Bronchial epithelial cell (primary cell): ENCODE measurements around the gene SMYD2. TPM values are rescaled to one million over a fixed set of nuclear protein-coding genes. Genes with fewer than 3 reads are reported as not detected.

ENCODE experiments used
- DNase-seq: peaks from one replicate; pipeline ENCODE4 v3.0.0-alpha.2; 2010; ENCODE audit warnings: low read depth
- FAIRE-seq: peaks from 2 replicates; lab custom pipeline; 2011; peaks lifted over from hg19 to GRCh38; lab: Jason Lieb, UNC
- H3K27me3 ChIP-seq: 2 replicates; pipeline ENCODE4 v1.5.1; 2011; ENCODE audit warnings: low read length; ENCODE audit not compliant: control insufficient read depth, insufficient read depth
- H3K36me3 ChIP-seq: 2 replicates; pipeline ENCODE4 v1.5.1; 2011; ENCODE audit warnings: low read length; ENCODE audit not compliant: control insufficient read depth, insufficient read depth
- H3K4me3 ChIP-seq: 2 replicates; pipeline ENCODE4 v1.5.1; 2011; ENCODE audit warnings: mild to moderate bottlenecking, low read depth, low read length, control low read depth
- total RNA-seq: library from RNA; depleted of rRNA; stranded (reverse); fragments of >200 nt; gene quantifications from 2 replicates; pipeline ENCODE4 v1.2.1, GENCODE V29; 2014
- TF ChIP-seq, protein P1 (sequence below): IDR thresholded peaks from 2 replicates; pipeline ENCODE4 v1.5.1; 2011; ENCODE audit warnings: mild to moderate bottlenecking, moderate library complexity, low read length, control low read depth, inconsistent platforms; ENCODE audit not compliant: insufficient read depth, severe bottlenecking

SMYD2 gene
- total RNA-seq, 1 donor from 2014 or later: 58.4 TPM

DNA sequence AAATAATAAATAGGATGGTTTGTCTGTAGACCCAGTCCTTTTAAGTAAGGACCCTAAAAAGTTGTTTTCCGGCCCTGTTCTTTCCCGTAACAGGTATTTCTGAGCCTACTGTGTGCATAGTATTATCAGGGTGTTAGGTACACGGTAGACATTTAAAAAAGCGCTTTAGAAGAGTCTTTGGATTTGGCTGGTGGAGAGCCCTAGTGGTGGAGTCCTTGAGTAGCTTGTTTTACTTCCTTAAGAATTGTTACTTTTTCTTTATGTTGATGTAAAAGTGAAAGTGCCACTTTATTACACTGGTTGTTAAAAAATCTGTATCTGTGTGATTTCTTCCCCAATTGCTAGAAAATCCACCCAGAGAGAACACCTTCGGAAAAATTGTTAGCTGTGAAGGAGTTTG is 36.8 kb downstream of the SMYD2 start:
- TF ChIP-seq, protein P1, sequence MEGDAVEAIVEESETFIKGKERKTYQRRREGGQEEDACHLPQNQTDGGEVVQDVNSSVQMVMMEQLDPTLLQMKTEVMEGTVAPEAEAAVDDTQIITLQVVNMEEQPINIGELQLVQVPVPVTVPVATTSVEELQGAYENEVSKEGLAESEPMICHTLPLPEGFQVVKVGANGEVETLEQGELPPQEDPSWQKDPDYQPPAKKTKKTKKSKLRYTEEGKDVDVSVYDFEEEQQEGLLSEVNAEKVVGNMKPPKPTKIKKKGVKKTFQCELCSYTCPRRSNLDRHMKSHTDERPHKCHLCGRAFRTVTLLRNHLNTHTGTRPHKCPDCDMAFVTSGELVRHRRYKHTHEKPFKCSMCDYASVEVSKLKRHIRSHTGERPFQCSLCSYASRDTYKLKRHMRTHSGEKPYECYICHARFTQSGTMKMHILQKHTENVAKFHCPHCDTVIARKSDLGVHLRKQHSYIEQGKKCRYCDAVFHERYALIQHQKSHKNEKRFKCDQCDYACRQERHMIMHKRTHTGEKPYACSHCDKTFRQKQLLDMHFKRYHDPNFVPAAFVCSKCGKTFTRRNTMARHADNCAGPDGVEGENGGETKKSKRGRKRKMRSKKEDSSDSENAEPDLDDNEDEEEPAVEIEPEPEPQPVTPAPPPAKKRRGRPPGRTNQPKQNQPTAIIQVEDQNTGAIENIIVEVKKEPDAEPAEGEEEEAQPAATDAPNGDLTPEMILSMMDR: no peak
- DNase-seq (no peak), FAIRE-seq (no peak)
- Histone ChIP-seq H3K4me3 (no peak overlapping the region), H3K36me3 (peaks cover 7% of the 10 kb centered on the region), H3K27me3 (no peaks in the 10 kb centered on the region)

DNA sequence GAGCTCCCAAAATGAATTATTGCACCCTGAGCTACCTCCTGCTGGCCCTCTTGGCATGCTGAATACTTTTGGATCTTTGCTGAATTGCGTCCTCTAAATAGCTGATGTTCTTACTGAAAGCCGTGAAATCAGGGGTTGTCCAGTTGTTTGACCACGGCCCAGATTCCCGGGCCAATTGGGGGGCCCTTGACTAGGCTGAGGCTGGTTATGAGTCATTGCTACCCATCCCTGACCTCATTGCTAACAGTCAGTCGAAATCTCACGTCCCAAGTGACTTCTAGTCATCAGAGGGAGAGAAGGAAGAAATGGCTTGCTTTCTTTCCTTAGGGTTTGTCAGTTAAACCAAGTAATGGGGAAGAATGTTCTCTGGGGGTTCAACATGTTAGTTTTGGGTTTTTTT is 37.4 kb downstream of the SMYD2 start:
- TF ChIP-seq, protein P1: no peak
- Histone ChIP-seq H3K4me3 (no peak overlapping the region), H3K36me3 (peaks cover 8% of the 10 kb centered on the region), H3K27me3 (no peaks in the 10 kb centered on the region)
- DNase-seq (no peak), FAIRE-seq (no peak)

DNA sequence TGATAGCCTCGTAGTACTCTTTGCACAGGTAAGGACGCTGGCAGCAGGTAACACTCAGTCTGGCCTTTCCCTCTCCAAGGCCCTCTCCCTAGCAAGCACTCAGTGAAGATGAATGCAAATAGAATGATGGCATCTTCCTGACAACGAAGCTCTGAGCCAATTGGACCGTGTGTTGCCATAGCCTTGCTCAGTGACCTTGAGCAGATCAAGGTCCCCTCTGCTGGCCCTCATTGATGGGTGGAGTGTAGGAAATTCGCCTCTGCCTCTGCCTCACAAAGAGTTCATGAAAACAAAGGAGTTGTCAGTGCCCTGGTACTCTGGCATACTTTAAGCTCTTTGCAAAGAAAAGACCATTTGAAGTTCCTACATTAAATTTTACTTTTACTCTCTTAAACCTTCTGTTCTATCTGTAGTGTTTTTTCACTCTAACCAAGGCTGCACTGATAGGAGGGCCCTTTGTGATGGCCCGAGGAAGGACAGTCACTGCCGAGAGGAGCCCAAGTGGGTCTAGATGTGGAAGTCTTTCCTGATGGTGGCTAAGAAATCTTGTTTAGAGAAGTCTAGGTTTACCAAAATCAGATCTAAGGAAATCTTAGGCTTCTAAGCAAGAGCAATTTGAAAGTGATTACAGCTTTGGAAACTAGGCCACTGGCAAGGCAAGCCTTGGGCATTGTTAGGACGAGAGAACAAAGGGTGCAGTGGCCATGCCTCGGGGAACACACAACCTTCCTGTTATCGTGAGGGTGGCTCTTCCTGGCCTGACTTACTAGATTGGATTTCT is 38.2 kb downstream of the SMYD2 start:
- TF ChIP-seq, protein P1: no peak

DNA sequence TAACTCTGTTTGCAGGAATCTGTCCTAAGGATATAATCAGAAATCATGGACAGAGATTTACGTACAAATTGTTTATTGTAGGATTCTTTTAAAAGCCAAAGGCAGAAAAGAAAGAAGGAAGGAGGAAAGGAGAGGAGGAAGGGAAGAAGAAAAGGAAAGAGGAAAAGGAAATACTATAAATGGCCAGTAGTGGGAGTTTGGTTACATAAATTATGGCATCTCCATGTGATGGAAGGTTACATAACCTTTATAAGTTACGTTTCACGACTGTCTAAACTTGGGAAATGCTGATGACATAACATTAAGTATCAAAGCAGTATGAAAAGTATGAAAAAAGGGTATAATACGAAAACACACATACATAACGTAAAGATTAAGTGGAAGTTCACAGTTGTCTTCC is 39.0 kb downstream of the SMYD2 start:
- TF ChIP-seq, protein P1: no peak
- H3K36me3 ChIP-seq: peaks cover 8% of the 10 kb centered on the region
- H3K27me3 ChIP-seq: no peaks in the 10 kb centered on the region
- FAIRE-seq (no peak), DNase-seq (no peak)
- no peak overlapping the region for H3K4me3 ChIP-seq

More for the DNA sequence above, 38.2 kb downstream of the SMYD2 start:
- H3K27me3 ChIP-seq: no peaks in the 10 kb centered on the region
- H3K4me3 ChIP-seq: no peak overlapping the region
- peaks cover 8% of the 10 kb centered on the region for H3K36me3 ChIP-seq
- DNase-seq: no peak
- FAIRE-seq: no peak

DNA sequence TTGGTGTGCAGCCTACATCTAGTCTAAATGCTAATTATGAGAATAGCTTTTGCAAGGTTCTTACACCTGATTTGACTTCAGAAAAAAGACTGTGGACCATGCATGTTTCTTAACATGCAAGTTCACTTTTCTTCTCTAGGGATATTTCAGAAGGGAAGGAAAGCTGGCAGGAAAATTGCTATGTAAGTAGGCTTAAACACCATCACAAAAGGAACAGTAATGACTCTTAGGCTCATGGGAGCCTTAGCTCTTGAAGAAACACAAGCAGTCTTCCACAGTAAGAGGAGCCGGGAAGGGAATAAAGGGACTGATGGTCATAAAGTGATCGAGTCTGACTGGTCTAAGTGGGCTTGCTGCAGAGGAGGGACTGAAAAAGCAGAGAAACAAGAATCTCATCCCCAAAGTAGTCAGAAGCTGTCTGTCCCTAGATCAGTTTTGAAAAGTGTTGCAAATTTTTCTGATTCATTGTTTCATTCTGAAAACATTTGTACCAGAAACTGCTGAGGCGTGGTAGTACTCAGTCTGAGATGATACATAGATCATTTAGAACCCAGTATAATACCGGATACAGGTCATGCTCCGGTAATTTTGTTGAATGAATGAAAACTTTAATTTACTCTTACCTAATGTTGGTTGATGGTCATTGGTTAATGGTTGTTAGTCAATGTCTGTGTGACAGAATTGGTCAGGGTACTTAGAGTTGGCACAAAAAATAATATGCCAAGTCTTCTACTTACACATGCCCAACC is 40.9 kb downstream of the SMYD2 start:
- no peaks in the 10 kb centered on the region for H3K27me3 ChIP-seq
- FAIRE-seq (no peak), DNase-seq (no peak)
- peaks cover 8% of the 10 kb centered on the region for H3K36me3 ChIP-seq
- H3K4me3 ChIP-seq: no peak overlapping the region
- TF ChIP-seq, protein P1: no peak
